NCI-H1417 (cell line): ENCODE data around the gene CYTH1.
"Not testable (repeated sequence)": the region's sequence is repeated elsewhere in the genome, so short reads cannot be mapped to it uniquely, and the experiment has no call there.

Source experiments
- DNase-seq, 3 experiments: peaks; one replicate each; lab custom pipeline; 2025; lab: John Stamatoyannopoulos, UW

Gene CYTH1

DNA sequence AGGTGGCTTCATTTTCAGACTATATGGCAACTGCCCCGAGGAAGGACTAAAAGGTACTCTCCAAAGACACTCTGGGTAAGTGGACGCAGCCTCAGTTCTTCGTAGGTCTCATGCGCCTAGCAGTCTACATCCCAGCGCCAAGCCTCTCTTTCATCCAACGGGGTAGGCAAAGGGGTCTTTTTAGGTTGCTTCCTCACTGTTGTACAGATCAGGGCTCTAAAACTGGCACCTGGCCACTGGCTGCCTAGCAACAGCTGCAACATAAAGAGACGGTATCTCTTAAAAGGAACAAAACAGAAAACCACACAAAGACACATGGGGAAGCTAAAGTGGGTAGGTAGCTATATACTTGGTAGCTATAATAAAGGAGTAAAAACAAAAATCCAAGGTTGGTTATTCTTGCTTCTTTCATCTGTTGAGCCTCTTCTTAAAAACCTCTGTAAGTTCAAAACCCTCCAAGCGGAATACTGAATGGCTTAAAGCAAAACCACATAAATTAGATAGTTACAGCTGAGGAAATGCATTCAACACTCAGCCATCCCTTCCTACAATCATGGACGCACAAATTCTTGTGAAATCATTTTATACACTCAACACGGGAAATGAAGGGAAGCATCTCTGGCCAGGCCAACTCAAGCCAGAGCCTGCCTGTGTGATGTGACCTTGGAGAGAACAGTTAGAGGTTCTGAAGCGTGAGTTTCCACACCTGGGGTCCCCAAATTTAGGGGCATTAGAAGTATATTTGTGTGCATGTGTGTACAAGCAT is 22.7 kb downstream of the CYTH1 start:
- DNase-seq: peak; percentile 39 to 71 (median 67)

DNA sequence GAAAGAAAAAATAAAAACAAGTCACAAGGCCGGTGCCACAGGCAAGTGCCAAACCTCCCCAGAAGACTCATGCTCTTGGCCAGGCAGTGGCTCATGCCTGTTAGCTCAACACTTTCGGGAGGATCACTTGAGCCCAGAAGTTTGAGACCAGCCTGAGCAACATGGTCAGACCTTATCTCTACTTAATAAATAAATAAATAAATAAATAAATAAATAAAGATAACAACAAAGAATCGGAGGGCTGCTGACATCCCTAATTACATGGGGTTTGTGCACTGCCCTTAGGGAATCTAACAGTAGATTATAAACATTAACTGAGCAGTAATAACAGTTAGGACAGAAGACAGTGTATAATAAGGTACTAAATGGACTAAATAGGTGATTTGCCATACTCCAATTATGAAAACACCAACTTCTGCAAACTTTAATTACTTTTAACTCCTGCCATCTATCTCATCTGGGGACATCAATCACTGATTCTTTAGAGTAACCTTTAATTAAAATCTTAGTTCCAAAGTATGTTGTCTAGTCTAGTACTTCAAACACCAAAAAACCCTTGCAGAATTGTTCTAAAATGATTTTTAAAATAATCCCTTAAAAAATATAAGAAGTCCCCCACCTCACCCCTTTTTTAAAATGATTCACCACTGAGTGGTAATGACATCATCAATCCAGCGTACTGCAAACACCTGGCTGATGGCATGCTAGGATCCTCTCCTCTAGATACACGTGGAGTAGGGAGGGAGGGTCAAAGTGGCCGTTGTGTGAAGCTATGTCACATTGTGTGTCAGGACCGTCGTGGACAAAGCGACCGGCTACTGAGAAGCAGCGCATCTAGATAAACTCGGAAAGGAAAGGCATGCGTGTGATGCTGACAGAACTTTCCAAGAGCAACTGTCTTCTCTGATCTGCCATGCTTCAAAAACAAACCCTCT is 28.5 kb downstream of the CYTH1 start:
- no peak for DNase-seq

DNA sequence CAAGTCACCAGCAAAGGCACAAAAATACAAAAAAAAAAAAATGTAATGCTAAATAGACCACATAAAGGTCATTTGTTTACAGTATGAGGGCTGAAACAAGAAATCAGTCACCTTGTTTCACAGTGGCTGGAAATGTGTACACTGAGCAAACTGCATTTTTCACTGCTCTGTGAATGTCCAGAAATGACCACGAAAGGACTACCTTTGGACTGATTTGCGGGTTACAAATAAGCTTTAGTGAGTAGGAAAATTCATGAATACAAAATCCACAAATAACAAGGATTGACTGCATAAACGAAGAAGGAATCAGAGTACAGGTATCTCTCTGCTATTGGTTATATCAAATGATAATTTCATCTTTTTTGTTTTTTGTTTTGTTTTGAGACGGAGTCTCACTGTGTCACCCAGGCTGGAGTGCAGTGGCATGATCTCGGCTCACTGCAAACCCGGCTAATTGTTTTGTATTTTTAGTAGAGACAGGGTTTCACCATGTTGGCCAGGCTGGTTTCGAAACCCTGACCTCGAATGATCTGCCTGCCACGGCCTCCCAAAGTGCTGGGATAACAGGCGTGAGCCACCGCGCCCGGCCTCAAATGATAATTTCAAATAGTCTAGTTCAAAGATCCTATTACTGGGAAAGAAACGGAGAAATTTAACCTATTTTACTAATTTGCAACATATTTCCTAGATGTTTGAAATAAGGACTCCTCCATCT is 30.5 kb downstream of the CYTH1 start:
- no peak for DNase-seq

DNA sequence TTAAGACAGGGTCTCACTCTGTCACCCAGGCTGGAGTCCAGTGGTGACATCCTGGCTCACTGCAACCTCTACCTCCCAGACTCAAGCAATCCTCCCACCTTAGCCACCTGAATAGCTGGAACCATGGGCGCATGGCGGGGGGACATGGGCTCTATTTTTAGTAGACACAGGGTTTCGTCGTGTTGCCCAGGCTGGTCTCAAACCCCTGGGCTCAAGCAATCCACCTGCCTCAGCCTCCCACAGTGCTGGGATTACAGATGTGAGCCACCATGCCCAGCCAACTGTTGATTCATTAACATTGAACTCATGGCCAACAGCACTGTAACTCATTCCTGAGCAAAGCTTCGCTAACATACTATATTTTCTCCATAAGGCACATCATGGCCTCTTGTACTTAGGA is 31.1 kb downstream of the CYTH1 start:
- not testable (repeated sequence) for DNase-seq

GRCh38 chr17:78748730-78749317 is 33.2 kb downstream of the CYTH1 start:
- no peak for DNase-seq

DNA sequence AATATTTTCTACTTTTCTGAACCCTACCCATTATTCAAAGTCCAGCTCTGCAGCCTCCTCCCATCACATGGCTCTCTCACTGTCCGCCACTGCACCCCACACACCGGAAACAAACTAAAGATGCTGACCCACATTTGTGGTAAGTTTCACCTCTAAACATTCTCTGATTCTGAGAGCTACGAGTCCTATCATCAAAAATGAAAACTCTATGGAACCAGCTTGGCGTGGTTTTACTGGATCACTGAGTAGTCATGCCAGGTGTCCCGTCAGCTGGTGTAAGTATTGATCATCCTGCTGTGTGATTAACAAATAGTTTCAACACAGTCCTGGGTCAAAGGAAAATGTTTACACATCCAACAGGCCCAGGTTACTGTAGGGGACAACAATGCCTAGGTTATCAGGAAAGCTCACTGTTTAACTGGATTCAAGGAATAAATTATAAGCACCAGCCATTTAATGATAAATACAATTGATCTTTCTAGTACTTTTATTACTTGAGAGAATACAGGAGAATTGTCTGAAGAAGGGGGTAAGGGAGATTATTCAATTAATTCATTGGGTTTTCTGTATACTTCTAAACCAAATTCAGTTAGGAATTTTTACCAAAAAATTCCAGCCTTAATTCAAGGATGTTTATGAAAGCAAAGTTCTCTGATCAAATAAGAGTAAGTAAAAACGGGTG is 33.9 kb downstream of the CYTH1 start:
- DNase-seq: no peak

- DNase-seq: no peak
Measured at GRCh38 chr17:78747488-78747887, 34.6 kb downstream of the CYTH1 start.

DNA sequence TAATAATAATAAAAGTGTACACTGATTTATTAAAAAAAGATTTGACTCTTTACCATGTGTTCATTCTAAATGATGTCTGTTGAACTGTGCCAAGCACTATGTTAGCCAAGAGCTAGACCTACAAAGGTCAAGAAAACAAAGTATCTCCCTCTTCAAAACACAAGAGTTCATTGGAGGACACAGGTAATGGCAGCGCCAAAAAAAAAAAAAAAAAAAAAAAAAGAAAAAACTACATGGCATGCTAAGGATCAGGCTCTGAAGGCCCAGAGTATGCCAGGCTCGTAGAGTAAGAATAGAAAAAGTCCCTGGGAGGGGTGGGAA is 35.2 kb downstream of the CYTH1 start:
- DNase-seq: no peak

GRCh38 chr17:78746263-78746948 is 35.7 kb downstream of the CYTH1 start:
- peak in 1 of 3 experiments; percentile 13 for DNase-seq

DNA sequence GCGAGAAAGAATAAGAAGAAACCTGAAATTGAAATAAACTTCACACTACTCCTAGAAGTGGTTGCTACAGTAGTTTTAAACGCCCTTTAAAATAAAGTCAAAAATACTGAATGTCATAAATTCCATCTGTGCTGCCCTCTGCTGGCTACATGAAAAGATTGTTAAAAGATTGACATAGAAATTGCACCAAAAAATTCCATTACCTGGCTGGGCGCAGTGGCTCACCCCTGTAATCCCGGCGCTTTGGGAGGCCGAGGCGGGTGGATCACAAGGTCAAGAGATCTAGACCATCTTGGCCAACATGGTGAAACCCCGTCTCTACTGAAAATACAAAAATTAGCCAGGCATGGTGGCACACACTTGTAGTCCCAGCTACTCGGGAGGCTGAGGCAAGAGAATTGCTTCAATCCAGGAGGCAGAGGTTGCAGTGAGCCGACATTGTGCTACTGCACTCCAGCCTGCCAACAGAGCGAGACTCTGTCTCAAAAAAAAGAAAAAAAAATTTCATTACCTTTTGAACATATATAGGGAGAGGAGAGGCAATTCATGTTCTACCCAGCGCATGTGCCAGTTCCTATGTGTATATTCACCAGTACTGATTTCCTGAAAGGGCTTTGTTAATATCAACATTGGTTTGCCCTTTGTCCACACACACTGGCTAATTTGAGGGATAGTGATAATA is 36.5 kb downstream of the CYTH1 start:
- DNase-seq: peak in 2 of 3 experiments; percentile 18 to 39

GRCh38 chr17:78742901-78743300 is 39.2 kb downstream of the CYTH1 start:
- DNase-seq: no peak

DNA sequence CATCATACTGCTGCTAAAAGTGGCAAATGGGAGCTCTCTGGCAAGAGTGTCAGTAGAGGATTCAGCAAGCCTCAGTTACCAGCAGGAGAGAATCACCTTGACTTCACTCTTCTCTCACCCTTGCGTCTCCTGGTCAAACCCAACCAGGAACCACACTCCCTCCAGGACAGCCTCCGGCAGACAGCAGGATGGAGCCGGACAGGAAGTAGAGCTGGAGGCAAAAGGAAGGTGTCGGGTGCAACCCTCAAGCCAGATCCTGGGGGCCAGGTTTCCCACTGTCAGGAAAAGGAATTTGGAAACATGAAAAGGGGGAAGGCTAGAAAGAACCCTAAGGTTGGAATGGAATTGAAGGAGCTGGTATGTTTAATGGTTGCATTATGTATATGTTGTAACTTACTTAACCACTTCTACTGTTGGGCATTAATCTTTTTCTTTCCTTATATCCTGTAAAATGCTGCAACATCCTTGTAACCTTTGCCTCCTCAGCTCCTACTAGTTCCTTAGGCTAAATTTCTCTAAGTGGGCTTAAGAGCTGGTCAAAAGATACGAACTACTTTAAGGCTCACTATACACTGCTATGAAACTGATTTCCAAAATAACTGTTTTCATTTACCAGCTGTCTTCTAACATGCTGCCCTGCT is 40.3 kb downstream of the CYTH1 start:
- no peak for DNase-seq

- DNase-seq: no peak
Measured at GRCh38 chr17:78739331-78739931, 42.6 kb downstream of the CYTH1 start.

DNA sequence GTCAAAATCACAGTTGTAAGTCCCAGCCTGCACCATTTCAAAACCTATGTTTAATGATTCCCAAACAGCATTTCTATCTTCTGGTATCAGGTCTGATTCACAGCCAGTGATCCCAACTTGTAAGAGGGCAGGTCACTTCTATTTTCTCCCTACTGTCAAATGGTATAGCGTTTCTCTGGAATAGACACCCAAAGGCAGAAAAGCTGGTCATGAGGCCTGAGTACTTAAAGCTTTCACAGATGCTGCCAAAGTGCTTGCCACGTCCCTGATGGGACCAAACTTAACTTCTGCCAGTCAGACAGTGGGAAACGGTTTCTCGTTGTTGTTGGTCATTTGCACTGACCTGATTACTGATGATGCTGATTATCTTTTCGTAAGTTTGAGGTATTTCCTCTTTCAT is 43.4 kb downstream of the CYTH1 start:
- DNase-seq: no peak

GRCh38 chr17:78738278-78738677 is 43.8 kb downstream of the CYTH1 start:
- peak in 1 of 3 experiments; percentile 14 for DNase-seq

- DNase-seq: peak in 1 of 3 experiments; percentile 46
Measured at GRCh38 chr17:78737332-78737731, 44.7 kb downstream of the CYTH1 start.

- DNase-seq: peak in 2 of 3 experiments; percentile 27 to 83
Measured at GRCh38 chr17:78736526-78737079, 45.5 kb downstream of the CYTH1 start.

DNA sequence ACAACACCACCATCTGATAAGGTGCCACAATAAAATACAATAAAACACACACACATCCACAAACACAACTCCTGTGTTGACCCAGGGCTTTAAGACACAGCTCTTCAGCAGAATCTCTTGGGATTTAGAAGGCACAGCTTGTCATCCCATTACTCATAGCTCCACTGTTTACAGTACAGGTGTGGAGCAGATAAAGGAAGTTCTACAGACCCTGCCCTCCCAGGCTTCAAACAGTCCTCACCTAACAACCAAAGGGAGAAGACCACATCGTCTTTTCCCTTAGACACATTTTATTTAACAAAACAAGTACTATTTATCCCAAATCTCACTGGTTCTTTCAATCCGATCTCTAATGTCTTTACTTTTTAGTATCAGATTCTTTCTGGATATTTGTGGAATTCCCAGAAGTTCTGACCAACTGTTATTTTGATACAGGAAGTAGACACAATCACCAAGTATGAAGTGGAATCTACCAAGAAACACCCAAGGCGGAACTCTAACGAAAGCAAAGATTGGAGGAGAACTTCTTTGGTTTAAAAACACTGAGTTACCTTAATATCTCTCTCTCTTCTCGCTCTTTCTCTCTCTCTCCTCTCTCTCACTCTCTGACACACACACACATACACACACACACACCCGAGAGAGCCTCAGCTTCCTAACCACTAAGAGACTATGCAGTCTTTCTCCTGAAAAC is 46.1 kb downstream of the CYTH1 start:
- DNase-seq: peak in 2 of 3 experiments; percentile 8 to 36
